Measurements from ENCODE around the gene PCDHGC4. TPM values are rescaled to one million over a fixed set of nuclear protein-coding genes. Genes with fewer than 3 reads are reported as not detected.

PCDHGC4 gene
- total RNA-seq, 1 experiment from 2014 or later = not detected

- in situ Hi-C loops (cut with HindIII; ENCODE audit: low sequenced_read_pairs) = no loop called here
- DNase-seq (ENCODE audit: low spot score) = no peak
Measured at GRCh38 chr5:141521244-141521781, 36.5 kb downstream of the PCDHGC4 start.

DNA sequence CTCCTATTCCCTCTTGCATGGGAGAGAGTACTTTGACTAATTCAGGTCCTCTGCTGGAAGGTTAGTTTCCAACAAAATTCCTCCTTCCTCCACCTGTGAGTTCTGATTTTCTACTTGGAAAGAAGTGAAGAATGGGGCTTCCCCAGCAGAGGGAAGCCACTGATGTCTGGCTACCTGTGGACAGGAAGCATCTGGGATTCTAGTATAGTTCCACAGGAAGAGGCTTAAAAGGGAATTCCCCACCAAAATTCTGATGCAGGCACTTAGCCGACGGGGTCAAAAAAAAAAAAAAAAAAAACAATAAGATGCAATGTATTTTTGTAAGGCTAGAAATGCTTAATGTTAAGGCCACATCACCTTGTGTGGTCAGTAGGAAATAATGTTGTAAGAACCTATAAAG is 37.5 kb downstream of the PCDHGC4 start:
- in situ Hi-C loops (cut with HindIII; ENCODE audit: low sequenced_read_pairs) = no loop called here
- DNase-seq (ENCODE audit: low spot score) = no peak

DNA sequence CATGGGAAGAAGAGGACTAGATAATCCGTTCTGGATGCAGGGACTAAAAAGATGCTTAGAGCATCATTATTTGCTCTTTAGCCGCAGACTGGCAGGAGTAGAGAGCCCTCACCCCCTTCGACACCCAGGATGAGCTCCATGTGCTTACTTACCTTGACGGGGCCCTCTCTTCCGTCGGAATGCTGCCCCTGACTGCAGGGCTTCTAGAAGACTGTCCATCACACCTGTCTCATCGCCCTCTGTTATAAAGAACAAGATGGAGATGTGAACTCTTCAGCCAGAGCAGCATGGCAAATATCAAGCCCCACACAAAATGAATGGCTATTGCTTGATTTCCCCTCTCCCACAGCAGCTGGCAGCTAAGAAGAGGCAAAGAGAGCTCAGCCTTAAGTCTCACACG is 39.2 kb downstream of the PCDHGC4 start:
- DNase-seq (ENCODE audit: low spot score) = no peak
- in situ Hi-C loops (cut with HindIII; ENCODE audit: low sequenced_read_pairs) = no loop called here

GRCh38 chr5:141524604-141525597 is 40.1 kb downstream of the PCDHGC4 start:
- in situ Hi-C loops (cut with HindIII; ENCODE audit: low sequenced_read_pairs) = no loop called here

GRCh38 chr5:141525653-141526052 is 40.8 kb downstream of the PCDHGC4 start:
- in situ Hi-C loops (cut with HindIII; ENCODE audit: low sequenced_read_pairs) = no loop called here
- DNase-seq (ENCODE audit: low spot score) = peak; percentile 43

More at GRCh38 chr5:141524604-141525597, 40.1 kb downstream of the PCDHGC4 start:
- peak; percentile 99 for DNase-seq (ENCODE audit: low spot score)

- no peak for DNase-seq (ENCODE audit: low spot score)
- in situ Hi-C loops (cut with HindIII; ENCODE audit: low sequenced_read_pairs) = no loop called here
Measured at GRCh38 chr5:141527426-141527825, 42.6 kb downstream of the PCDHGC4 start.

DNA sequence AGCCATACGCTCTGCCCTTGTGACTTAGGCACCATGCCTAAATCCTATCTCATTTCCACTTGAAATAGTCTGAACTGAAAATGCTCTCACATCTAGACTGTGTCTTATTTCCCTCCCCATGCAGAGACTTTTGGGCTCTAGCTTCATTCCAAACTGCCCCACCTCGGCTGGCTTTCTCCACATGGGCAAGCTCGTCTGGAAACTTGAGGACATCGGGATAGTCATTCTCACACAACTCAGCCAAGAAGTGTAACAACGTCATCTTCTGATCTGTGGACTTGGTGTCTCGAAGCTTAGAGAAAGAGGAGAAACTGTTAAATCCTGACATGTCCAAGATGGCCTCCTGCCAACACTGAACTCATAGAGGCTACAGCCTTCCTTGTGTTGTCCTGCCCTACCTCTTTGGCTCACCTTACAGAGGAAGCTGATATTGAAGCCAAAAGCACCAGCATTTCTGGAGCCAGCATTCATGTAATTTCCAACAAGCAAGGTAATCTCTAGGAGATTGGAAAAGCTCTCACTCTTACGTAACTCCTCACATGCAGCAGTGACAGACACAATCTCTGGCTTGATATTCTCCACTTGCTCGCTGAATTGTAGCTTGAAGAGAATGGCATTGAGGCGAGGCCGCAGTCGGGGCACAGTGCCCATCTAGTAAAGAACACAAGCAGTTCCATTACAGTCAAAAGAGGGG is 43.6 kb downstream of the PCDHGC4 start:
- in situ Hi-C loops (cut with HindIII; ENCODE audit: low sequenced_read_pairs) = no loop called here

DNA sequence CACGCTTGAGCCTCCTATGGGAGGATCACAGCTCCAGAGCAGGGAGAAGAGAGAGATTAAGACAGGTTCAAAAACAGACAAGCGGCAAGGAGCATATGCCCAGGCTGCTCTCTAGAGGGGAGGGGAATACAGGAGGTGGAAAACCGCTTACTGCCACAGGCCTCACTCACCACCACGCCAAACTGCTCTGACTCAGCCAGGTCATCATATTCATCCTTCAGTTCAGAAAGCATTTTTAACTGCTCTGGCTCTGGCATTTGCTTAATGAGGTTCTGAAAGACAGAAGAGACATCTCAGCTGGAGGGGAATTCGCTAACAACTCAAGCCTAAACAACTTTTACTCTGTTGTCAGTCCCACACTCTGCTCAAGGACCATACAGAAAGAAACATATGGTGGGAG is 44.2 kb downstream of the PCDHGC4 start:
- in situ Hi-C loops (cut with HindIII; ENCODE audit: low sequenced_read_pairs) = no loop called here
- DNase-seq (ENCODE audit: low spot score) = no peak

More for the DNA sequence above, 43.6 kb downstream of the PCDHGC4 start:
- DNase-seq (ENCODE audit: low spot score) = peak; percentile 96

- in situ Hi-C loops (cut with HindIII; ENCODE audit: low sequenced_read_pairs) = no loop called here
- DNase-seq (ENCODE audit: low spot score) = no peak
Measured at GRCh38 chr5:141529873-141530272, 45.0 kb downstream of the PCDHGC4 start.

GRCh38 chr5:141532726-141533125 is 47.9 kb downstream of the PCDHGC4 start:
- in situ Hi-C loops (cut with HindIII; ENCODE audit: low sequenced_read_pairs) = no loop called here
- no peak for DNase-seq (ENCODE audit: low spot score)

DNA sequence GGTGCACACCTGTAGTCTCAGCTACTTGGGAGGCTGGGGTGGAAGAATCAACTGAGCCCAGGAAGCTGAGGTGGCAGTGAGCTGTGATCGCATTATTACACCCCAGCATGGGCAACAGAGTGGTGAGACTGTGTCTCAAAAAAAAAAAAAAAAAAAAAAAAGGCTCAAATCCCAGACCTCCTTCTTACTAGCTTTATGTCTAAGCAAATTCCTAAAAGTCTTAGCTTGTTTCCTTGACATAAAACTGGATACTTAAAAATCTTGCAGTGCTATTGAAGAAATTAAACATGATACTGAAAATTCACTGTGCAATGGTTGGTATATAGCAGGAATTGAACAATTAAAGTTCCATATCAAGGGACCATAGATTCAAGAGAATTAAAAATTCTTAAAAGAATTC is 49.1 kb downstream of the PCDHGC4 start:
- in situ Hi-C loops (cut with HindIII; ENCODE audit: low sequenced_read_pairs) = no loop called here
- no peak for DNase-seq (ENCODE audit: low spot score)

DNA sequence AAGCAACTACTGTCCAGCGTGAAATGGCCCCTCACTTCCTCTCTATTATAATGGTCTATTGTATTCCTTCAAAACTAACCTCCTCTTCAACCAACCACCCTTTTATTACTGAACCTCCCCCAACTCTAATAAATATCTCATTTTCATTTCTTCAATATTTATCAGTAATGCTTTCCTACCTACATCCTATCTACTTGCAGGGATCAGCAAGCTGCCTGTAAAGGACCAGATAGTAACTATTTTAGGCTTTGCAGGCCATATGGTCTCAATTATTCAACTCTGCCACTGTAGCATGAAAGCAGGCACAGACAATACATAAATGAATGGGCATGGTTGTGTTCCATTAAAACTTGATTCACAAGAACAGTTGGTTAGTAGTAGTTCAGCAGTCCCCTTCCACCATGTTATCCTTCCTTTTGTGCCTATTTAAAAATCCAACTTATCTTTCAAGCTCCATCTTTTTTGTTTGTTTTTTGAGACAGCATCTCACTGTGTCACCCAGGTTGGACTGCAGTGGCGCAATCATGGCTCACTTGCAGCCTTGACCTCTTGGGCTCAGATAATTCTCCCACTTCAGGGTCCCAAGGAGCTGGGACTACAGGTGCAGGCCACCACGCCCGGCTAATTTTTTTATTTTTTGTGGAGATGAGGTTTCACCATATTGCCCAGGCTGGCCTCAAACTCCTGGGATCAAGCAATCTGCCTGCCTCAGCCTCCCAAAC is 49.8 kb downstream of the PCDHGC4 start:
- in situ Hi-C loops (cut with HindIII; ENCODE audit: low sequenced_read_pairs) = no loop called here
- peak; percentile 33 for DNase-seq (ENCODE audit: low spot score)

Other genes with a start within 250 kb of the PCDHGC4 start
- gene PCDHB15, start 239.6 kb upstream of the PCDHGC4 start, total RNA-seq (2014; rRNA removed; shearing (Covaris generic)) = not detected in 2 replicates
- not detected in 2 replicates for gene SLC25A2, start 181.0 kb upstream of the PCDHGC4 start, total RNA-seq (2014; rRNA removed; shearing (Covaris generic))
- gene TAF7, start 164.2 kb upstream of the PCDHGC4 start, total RNA-seq (2014; rRNA removed; shearing (Covaris generic)) = 131 and 164 TPM in 2 replicates
- gene PCDHGA1, start 154.5 kb upstream of the PCDHGC4 start, total RNA-seq (2014; rRNA removed; shearing (Covaris generic)) = not detected in 2 replicates
- gene PCDHGA2, start 146.3 kb upstream of the PCDHGC4 start, total RNA-seq (2014; rRNA removed; shearing (Covaris generic)) = not detected in 2 replicates
- gene PCDHGA3, start 141.2 kb upstream of the PCDHGC4 start, total RNA-seq (2014; rRNA removed; shearing (Covaris generic)) = not detected in 2 replicates
- not detected in 2 replicates for gene PCDHGB1, start 134.9 kb upstream of the PCDHGC4 start, total RNA-seq (2014; rRNA removed; shearing (Covaris generic))
- gene PCDHGA4, start 130.0 kb upstream of the PCDHGC4 start, total RNA-seq (2014; rRNA removed; shearing (Covaris generic)) = 0.06 TPM in 1 of 2 replicates, not detected in the other
- gene PCDHGB2, start 125.0 kb upstream of the PCDHGC4 start, total RNA-seq (2014; rRNA removed; shearing (Covaris generic)) = 0.18 TPM in 1 of 2 replicates, not detected in the other
- gene PCDHGA5, start 120.9 kb upstream of the PCDHGC4 start, total RNA-seq (2014; rRNA removed; shearing (Covaris generic)) = 0.24 TPM in 1 of 2 replicates, not detected in the other
- not detected in 2 replicates for gene PCDHGB3, start 114.8 kb upstream of the PCDHGC4 start, total RNA-seq (2014; rRNA removed; shearing (Covaris generic))
- 0.92 TPM in 1 of 2 replicates, not detected in the other for gene PCDHGA6, start 111.1 kb upstream of the PCDHGC4 start, total RNA-seq (2014; rRNA removed; shearing (Covaris generic))
- gene PCDHGA7, start 102.3 kb upstream of the PCDHGC4 start, total RNA-seq (2014; rRNA removed; shearing (Covaris generic)) = not detected in 2 replicates
- not detected in 2 replicates for gene PCDHGB4, start 97.3 kb upstream of the PCDHGC4 start, total RNA-seq (2014; rRNA removed; shearing (Covaris generic))
- not detected in 2 replicates for gene PCDHGA8, start 92.4 kb upstream of the PCDHGC4 start, total RNA-seq (2014; rRNA removed; shearing (Covaris generic))
- not detected in 2 replicates for gene PCDHGB5, start 87.1 kb upstream of the PCDHGC4 start, total RNA-seq (2014; rRNA removed; shearing (Covaris generic))
- not detected in 2 replicates for gene PCDHGA9, start 82.3 kb upstream of the PCDHGC4 start, total RNA-seq (2014; rRNA removed; shearing (Covaris generic))
- not detected in 2 replicates for gene PCDHGB6, start 77.0 kb upstream of the PCDHGC4 start, total RNA-seq (2014; rRNA removed; shearing (Covaris generic))
- gene PCDHGA10, start 72.0 kb upstream of the PCDHGC4 start, total RNA-seq (2014; rRNA removed; shearing (Covaris generic)) = 0.31 and 0.71 TPM in 2 replicates
- gene PCDHGB7, start 67.4 kb upstream of the PCDHGC4 start, total RNA-seq (2014; rRNA removed; shearing (Covaris generic)) = 0.68 TPM in 1 of 2 replicates, not detected in the other
- gene PCDHGA11, start 64.0 kb upstream of the PCDHGC4 start, total RNA-seq (2014; rRNA removed; shearing (Covaris generic)) = not detected in 2 replicates
- not detected in 2 replicates for gene PCDHGA12, start 54.5 kb upstream of the PCDHGC4 start, total RNA-seq (2014; rRNA removed; shearing (Covaris generic))
- gene PCDHGC3, start 9.1 kb upstream of the PCDHGC4 start, total RNA-seq (2014; rRNA removed; shearing (Covaris generic)) = 1.0 and 7.7 TPM in 2 replicates
- gene PCDHGC5, start 4.1 kb downstream of the PCDHGC4 start, total RNA-seq (2014; rRNA removed; shearing (Covaris generic)) = 0.14 and 0.18 TPM in 2 replicates
- gene DIAPH1, start 134.0 kb downstream of the PCDHGC4 start, total RNA-seq (2014; rRNA removed; shearing (Covaris generic)) = 23.5 and 34.0 TPM in 2 replicates
- gene HDAC3, start 151.8 kb downstream of the PCDHGC4 start, total RNA-seq (2014; rRNA removed; shearing (Covaris generic)) = 105 and 117 TPM in 2 replicates
- gene RELL2, start 152.0 kb downstream of the PCDHGC4 start, total RNA-seq (2014; rRNA removed; shearing (Covaris generic)) = 9.9 and 21.2 TPM in 2 replicates
- gene FCHSD1, start 166.4 kb downstream of the PCDHGC4 start, total RNA-seq (2014; rRNA removed; shearing (Covaris generic)) = 8.8 and 17.7 TPM in 2 replicates
- not detected in 2 replicates for gene ARAP3, start 197.2 kb downstream of the PCDHGC4 start, total RNA-seq (2014; rRNA removed; shearing (Covaris generic))